Smooth muscle cell (in vitro differentiated cells): ENCODE results near the gene NUP42. TPM values are rescaled to one million over a fixed set of nuclear protein-coding genes. Genes with fewer than 3 reads are reported as not detected.

ENCODE experiments used
- DNase-seq: peaks from one replicate; lab custom pipeline; 2025; ENCODE audit not compliant: unreplicated experiment; lab: John Stamatoyannopoulos, UW
- H2AFZ ChIP-seq: fragments of 200-600 bp; sonication (generic); 2 replicates; pipeline ENCODE4 v1.6.0; 2016; ENCODE audit warnings: antibody characterized with exemption, low read depth, mild to moderate bottlenecking
- H3F3A ChIP-seq: fragments of 200-600 bp; sonication (generic); 2 replicates; pipeline ENCODE4 v1.6.0; 2017; ENCODE audit warnings: antibody characterized with exemption, low read depth
- H3K27ac ChIP-seq: fragments of 200-600 bp; sonication (generic); 2 replicates; pipeline ENCODE4 v1.5.1; 2016; ENCODE audit warnings: low read depth, mild to moderate bottlenecking
- H3K27me3 ChIP-seq: fragments of 200-600 bp; sonication (generic); 2 replicates; pipeline ENCODE4 v1.6.1; 2016; ENCODE audit warnings: low read depth, mild to moderate bottlenecking
- H3K36me3 ChIP-seq: fragments of 200-600 bp; sonication (generic); 2 replicates; pipeline ENCODE4 v1.5.1; 2016; ENCODE audit warnings: low read depth
- H3K4me1 ChIP-seq: fragments of 200-600 bp; sonication (generic); 2 replicates; pipeline ENCODE4 v1.5.1; 2016; ENCODE audit warnings: low read depth
- H3K4me2 ChIP-seq: fragments of 200-600 bp; sonication (generic); 2 replicates; pipeline ENCODE4 v1.6.0; 2016; ENCODE audit warnings: mild to moderate bottlenecking
- H3K4me3 ChIP-seq: fragments of 200-600 bp; sonication (generic); 2 replicates; pipeline ENCODE4 v1.5.1; 2016; ENCODE audit warnings: mild to moderate bottlenecking
- H3K79me2 ChIP-seq: fragments of 200-600 bp; sonication (generic); 2 replicates; pipeline ENCODE4 v1.6.0; 2016; ENCODE audit warnings: low read depth, mild to moderate bottlenecking
- H3K9ac ChIP-seq: fragments of 200-600 bp; sonication (generic); 2 replicates; pipeline ENCODE4 v1.6.0; 2016; ENCODE audit warnings: low read depth
- H3K9me3 ChIP-seq: fragments of 200-600 bp; sonication (generic); replicated peaks from 2 replicates; pipeline ENCODE4 v1.5.1; 2016; ENCODE audit warnings: low read depth
- H4K20me1 ChIP-seq: fragments of 200-600 bp; sonication (generic); 2 replicates; pipeline ENCODE4 v1.6.0; 2016; ENCODE audit warnings: low read depth
- CTCF ChIP-seq: fragments of 200-600 bp; sonication (generic); IDR thresholded peaks from 2 replicates; pipeline ENCODE4 v1.5.1; 2017; ENCODE audit warnings: borderline replicate concordance, mild to moderate bottlenecking, antibody characterized with exemption; ENCODE audit not compliant: insufficient read depth, poor library complexity, severe bottlenecking
- WGBS: methylation state at CpG from one replicate; pipeline ENCODE4 v1.1.7; 2016; ENCODE audit warnings: low lambda C conversion rate; 5-methylcytosine and 5-hydroxymethylcytosine counted together
- polyA plus RNA-seq: library from polyadenylated mRNA; unstranded; fragments of >200 nt; fragmentation: Nextera tagmentation; extraction: Ambion mirVana; gene quantifications from 2 replicates; pipeline ENCODE4 v1.2.1, GENCODE V29; 2016
- total RNA-seq: library from RNA; depleted of rRNA; stranded (reverse); fragments of >200 nt; gene quantifications from 2 replicates; pipeline ENCODE4 v1.2.3, GENCODE V29; 2014

The NUP42 gene
- total and polyA plus RNA-seq, 2 experiments from 2014 or later = 16.4 to 18.1 TPM

GRCh38 chr7:23212841-23213240 is 31.0 kb downstream of the NUP42 start:
- no peaks in the 10 kb centered on the region for H4K20me1 ChIP-seq
- no peaks in the 10 kb centered on the region for H3K4me1 ChIP-seq
- no peaks in the 10 kb centered on the region for H3K36me3 ChIP-seq
- H3F3A ChIP-seq = no peaks in the 10 kb centered on the region
- no peak overlapping the region for H3K4me3 ChIP-seq
- H2AFZ ChIP-seq = no peak overlapping the region
- H3K9me3 ChIP-seq = no peaks in the 10 kb centered on the region
- no peaks in the 10 kb centered on the region for H3K79me2 ChIP-seq
- TF ChIP-seq CTCF = no peak
- H3K4me2 ChIP-seq = no peak overlapping the region
- WGBS = 92% methylated on average over 4 of the region's 4 CpGs
- H3K9ac ChIP-seq = no peak overlapping the region
- H3K27ac ChIP-seq = no peak overlapping the region
- no peaks in the 10 kb centered on the region for H3K27me3 ChIP-seq
- no peak for DNase-seq

GRCh38 chr7:23213755-23214154 is 31.9 kb downstream of the NUP42 start:
- no peaks in the 10 kb centered on the region for H4K20me1 ChIP-seq
- H3K36me3 ChIP-seq = no peaks in the 10 kb centered on the region
- no peaks in the 10 kb centered on the region for H3K79me2 ChIP-seq
- no peak overlapping the region for H3K9ac ChIP-seq
- WGBS = 94% methylated on average over 11 of the region's 11 CpGs
- H3K4me1 ChIP-seq = no peaks in the 10 kb centered on the region
- no peak overlapping the region for H2AFZ ChIP-seq
- H3K4me2 ChIP-seq = no peak overlapping the region
- no peak overlapping the region for H3K27ac ChIP-seq
- H3F3A ChIP-seq = no peaks in the 10 kb centered on the region
- H3K4me3 ChIP-seq = no peak overlapping the region
- no peak for TF ChIP-seq CTCF
- H3K9me3 ChIP-seq = no peaks in the 10 kb centered on the region
- no peaks in the 10 kb centered on the region for H3K27me3 ChIP-seq
- DNase-seq = no peak

- H2AFZ ChIP-seq = no peak overlapping the region
- H3K9me3 ChIP-seq = no peaks in the 10 kb centered on the region
- TF ChIP-seq CTCF = no peak
- no peak overlapping the region for H3K4me2 ChIP-seq
- H4K20me1 ChIP-seq = no peaks in the 10 kb centered on the region
- H3K36me3 ChIP-seq = no peaks in the 10 kb centered on the region
- no peak overlapping the region for H3K9ac ChIP-seq
- H3K27me3 ChIP-seq = no peaks in the 10 kb centered on the region
- H3K4me1 ChIP-seq = no peaks in the 10 kb centered on the region
- no peak for DNase-seq
- WGBS = 60% methylated on average over 5 of the region's 5 CpGs
- H3K4me3 ChIP-seq = no peak overlapping the region
- H3F3A ChIP-seq = no peaks in the 10 kb centered on the region
- H3K79me2 ChIP-seq = no peaks in the 10 kb centered on the region
- no peak overlapping the region for H3K27ac ChIP-seq
These were observed 32.6 kb downstream of the NUP42 start for GRCh38 chr7:23214423-23214822.

- Histone ChIP-seq H3K36me3 (no peaks in the 10 kb centered on the region), H2AFZ (no peak overlapping the region), H3K27me3 (no peaks in the 10 kb centered on the region), H3K27ac (no peak overlapping the region), H3K4me2 (no peak overlapping the region), H3F3A (no peaks in the 10 kb centered on the region), H3K79me2 (no peaks in the 10 kb centered on the region), H3K9ac (no peak overlapping the region), H3K4me3 (no peak overlapping the region), H3K9me3 (no peaks in the 10 kb centered on the region), H3K4me1 (no peaks in the 10 kb centered on the region), H4K20me1 (no peaks in the 10 kb centered on the region)
- WGBS = 95% methylated on average over 6 of the region's 6 CpGs
- TF ChIP-seq CTCF = no peak
- DNase-seq = no peak
These were observed 33.1 kb downstream of the NUP42 start for GRCh38 chr7:23214938-23215337.
